ENCODE results near the gene SEC16B.

SEC16B gene

GRCh38 chr1:177934927-177935326, 34.9 kb downstream of the SEC16B start:
- TF ChIP-seq CTCF (IDR thresholded peaks at IDR 0.05) (no peak), ZFX (IDR thresholded peaks at IDR 0.05; ENCODE audit: borderline replicate concordance) (no peak)
- no peak overlapping the region for H3K27ac ChIP-seq

GRCh38 chr1:177934461-177934860, 35.4 kb downstream of the SEC16B start:
- no peak overlapping the region for H3K27ac ChIP-seq
- TF ChIP-seq ZFX (IDR thresholded peaks at IDR 0.05; ENCODE audit: borderline replicate concordance) (no peak), CTCF (IDR thresholded peaks at IDR 0.05) (no peak)

GRCh38 chr1:177933881-177934280, 36.0 kb downstream of the SEC16B start:
- no peak overlapping the region for H3K27ac ChIP-seq
- TF ChIP-seq ZFX (IDR thresholded peaks at IDR 0.05; ENCODE audit: borderline replicate concordance) (no peak), CTCF (IDR thresholded peaks at IDR 0.05) (no peak)

- TF ChIP-seq ZFX (IDR thresholded peaks at IDR 0.05; ENCODE audit: borderline replicate concordance) (no peak), CTCF (IDR thresholded peaks at IDR 0.05) (no peak)
- H3K27ac ChIP-seq = no peak overlapping the region
These were observed 37.7 kb downstream of the SEC16B start for GRCh38 chr1:177932123-177932522.

GRCh38 chr1:177928952-177929351, 40.9 kb downstream of the SEC16B start:
- H3K27ac ChIP-seq = no peak overlapping the region
- TF ChIP-seq CTCF (IDR thresholded peaks at IDR 0.05) = no peak

- TF ChIP-seq ZFX (IDR thresholded peaks at IDR 0.05; ENCODE audit: borderline replicate concordance) (no peak), CTCF (IDR thresholded peaks at IDR 0.05) (0 out of 2 replicates have a peak, but pooled peaks have one; percentile 11)
- H3K27ac ChIP-seq = no peak overlapping the region
These were observed 41.7 kb downstream of the SEC16B start for GRCh38 chr1:177928194-177928593.

GRCh38 chr1:177927021-177927596, 42.7 kb downstream of the SEC16B start:
- TF ChIP-seq ZFX (IDR thresholded peaks at IDR 0.05; ENCODE audit: borderline replicate concordance) = no peak
- no peak for TF ChIP-seq CTCF (IDR thresholded peaks at IDR 0.05)

More at GRCh38 chr1:177927021-177927596, 42.7 kb downstream of the SEC16B start:
- H3K27ac ChIP-seq = no peak overlapping the region
